HG03103 (cell line): Measurements from ENCODE around the gene MTERF4.
"Not testable (repeated sequence)": the region's sequence is repeated elsewhere in the genome, so short reads cannot be mapped to it uniquely, and the experiment has no call there.

Experiments
- ATAC-seq: cut with Tn5 transposase; IDR thresholded peaks from one replicate; pipeline ENCODE4 v1.9.1; 2021; ENCODE audit warnings: low read depth; ENCODE audit not compliant: unreplicated experiment

Gene MTERF4

DNA sequence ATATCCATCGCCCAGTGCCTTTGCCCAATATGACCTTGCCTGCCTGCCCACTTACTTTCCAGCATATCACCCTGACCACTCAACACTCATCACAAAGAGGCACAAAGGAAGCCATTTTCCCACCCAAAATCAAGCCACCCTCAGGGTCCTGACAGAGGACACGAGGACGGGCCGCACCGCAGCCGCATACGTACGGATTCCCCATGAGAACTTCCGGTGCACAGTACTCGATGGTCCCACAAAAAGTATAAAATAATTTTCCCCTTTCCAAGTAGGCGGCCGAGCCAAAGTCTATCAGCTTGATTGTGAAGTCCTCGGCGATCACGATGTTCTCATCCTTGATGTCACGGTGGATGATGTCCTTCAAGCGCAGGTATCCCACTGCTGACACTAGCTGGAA is 10.0 kb upstream of the MTERF4 start:
- ATAC-seq: no peak

GRCh38 chr2:241111440-241111805 is 9.3 kb upstream of the MTERF4 start:
- no peak for ATAC-seq

DNA sequence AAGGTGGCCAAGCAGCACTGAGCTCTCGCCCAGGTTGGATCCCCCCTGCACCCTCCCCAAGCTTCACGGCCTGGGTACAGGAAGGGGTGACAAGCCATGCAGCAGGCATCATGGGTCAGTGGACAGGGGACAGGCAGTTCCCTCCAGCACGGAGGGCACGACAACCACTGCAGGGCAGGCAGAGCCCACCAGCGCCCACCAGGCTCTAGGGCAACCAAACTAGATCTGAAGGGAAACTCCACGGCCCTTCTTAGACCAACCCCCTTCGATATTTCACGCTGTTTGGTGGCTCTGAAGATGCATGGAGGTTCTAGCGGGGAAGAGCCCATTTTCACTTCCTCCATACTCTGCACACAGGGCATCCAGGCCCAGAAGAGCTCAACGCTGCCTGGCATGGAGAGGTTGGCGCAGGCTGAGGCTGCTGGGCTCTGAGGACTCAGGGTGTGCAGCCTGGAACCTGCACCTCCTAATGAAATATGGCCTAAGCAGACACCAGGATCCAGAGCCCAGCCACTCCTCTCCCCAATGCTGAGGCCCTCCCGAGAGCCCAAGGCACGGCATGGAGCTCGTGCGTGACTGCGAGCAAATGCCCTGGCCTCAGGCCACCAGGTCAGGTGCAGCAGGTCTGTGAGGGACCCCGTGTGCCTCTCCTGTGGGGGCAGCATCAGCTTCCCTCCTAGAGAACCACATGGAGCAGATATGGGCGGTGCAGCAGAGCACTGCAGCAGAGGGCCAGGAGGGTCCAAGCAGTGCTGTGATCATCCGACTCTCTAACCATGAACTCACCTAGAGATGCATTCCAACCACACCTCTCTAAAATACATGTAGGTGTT is 8.7 kb upstream of the MTERF4 start:
- ATAC-seq: no peak

- no peak for ATAC-seq
These were observed 8.1 kb upstream of the MTERF4 start for GRCh38 chr2:241110089-241110606.

DNA sequence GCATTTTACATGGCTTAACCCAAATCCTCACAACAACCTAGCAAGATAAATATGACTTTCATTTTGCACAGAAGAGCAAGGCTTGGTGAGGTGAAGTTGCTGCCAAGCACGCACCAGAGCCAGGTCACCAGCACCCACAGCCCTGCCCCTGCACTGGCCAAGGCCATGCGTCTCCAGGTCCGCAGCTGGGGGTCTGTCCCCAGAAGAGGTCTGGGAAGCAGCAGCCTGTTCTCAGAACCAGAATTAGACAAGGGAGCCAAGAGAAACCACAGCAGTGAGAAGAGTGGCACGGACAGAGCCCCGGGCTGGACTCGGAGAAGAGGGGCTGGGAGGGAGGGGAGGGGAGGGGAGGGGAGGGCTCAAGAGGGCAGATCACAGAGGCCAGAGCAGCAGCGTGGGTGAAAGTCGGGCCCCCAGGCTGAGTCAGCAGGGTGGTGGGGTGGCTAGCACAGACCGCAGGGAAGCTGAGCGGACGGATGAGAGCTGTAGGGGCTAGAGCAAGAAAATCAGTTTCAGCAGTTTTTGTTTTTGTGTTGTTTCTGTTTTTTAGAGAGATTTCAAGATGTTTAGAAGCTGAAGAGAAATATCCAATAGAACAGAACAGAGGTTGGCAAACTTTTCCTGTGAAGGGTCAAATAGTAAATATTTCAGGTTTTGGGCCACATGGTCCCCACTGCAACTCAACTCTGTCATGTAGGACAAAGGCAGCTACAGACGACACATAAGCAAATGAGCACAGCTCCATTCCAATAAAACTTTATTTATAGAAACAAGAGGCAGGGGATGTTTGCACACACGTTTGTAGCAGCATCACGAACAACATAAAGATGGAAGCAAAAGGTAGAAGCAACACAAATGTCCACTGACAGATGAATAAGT is 7.4 kb upstream of the MTERF4 start:
- no peak for ATAC-seq

GRCh38 chr2:241108271-241109209 is 6.5 kb upstream of the MTERF4 start:
- ATAC-seq: no peak

GRCh38 chr2:241107031-241107783 is 5.1 kb upstream of the MTERF4 start:
- ATAC-seq: no peak

DNA sequence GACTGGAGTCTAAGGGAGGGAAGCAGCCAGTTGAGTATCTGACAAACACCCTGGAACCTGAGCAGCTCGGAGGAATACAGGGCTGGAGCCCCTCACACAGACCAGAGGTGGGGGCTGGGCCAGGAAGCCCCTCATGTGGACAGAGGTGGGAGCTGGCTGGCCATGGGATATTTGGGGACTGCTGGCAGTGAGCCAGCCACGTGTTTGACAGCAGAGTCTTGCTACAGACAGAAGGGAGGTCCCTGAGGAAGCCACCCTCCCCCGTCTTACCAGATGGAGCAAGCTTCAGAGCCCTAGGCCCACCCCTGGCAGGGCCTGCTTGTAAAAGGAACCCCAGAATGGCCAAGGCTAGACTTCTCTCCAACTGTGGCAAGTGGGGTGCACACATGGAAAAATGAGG is 3.6 kb upstream of the MTERF4 start:
- ATAC-seq: no peak

DNA sequence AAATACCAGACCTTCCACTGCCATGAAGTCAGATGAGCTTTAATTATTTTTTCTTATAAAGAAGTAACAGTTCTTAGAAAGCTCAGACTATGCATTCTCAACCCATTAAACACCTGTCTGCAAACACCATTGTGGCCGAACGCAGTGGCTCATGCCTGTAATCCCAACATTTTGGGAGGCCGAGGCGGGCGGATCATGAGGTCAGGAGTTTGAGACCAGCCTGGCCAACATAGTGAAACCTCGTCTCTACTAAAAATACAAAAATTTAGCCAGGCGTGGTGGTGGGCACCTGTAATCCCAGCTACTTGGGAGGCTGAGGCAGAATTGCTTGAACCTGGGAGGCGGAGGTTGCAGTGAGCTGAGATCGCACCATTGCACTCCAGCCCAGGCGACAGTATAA is 2.5 kb upstream of the MTERF4 start:
- not testable (repeated sequence) for ATAC-seq

GRCh38 chr2:241103176-241103595 is 1.1 kb upstream of the MTERF4 start:
- no peak for ATAC-seq

DNA sequence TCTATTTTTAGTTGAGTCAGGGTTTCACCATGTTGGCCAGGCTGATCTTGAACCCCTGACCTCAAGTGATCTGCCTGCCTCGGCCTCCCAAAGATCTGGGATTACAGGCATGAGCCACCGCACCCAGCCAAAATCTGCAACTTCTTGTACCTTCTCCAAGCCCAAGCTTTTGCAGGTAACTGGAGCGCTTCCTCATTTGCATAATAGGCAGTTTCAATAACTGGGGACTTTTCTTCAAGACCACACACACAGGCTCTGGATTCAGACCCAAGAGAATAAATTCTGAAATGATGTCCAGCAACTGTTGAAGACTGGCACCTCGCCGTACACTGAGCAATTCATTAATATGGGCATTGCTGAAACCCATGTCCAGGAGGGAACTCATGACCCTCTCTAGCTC is 2.8 kb downstream of the MTERF4 start:
- ATAC-seq: no peak

DNA sequence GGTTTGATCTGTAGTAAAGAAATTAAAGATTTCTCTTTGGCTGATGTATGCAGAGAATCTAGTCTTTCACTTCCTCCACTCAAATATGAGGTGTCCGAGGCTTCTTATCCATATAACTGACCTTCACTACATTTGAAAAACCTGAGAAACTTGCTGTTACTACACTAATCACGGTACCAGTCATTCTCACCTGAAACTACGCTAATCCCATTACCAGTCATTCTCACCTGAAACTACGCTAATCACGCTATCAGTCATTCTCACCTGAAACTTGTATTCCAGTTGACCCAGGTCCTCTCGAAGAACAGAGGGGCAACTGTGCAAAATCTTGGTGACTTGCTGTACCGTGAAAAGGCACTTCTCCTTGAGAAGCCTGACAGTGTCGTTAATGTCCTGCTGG is 5.1 kb downstream of the MTERF4 start:
- ATAC-seq: peak; percentile 53

DNA sequence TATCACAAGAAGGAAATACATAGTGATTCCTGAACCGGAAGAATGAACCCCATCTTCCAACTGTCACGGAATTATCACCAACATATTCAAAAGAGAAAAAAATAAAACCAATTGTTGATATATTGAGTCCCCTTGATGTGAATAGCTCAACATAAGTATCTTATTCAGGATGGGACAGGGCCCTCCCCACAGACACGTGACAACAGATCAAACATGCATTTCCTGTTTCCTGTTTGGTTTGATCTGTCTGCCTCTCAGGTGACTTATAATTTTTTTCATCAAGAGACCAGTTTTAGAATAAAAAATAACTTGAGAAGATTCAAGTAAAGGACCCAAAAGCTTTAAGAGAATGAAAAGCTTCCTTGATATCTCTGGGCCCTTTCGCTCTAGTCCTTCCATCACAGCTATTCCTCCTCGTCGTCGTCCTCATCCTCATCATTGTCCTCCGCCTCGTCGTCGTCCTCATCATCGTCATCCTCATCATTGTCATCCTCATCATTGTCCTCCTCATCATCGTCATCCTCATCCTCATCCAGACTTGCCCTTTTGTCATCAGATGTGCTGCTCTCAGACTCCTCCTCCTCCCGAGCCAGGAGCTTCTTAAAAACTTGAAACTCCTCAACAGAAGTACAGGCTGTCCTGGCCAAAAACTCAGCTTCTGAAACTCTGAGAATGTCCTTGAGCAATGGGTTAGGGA is 6.3 kb downstream of the MTERF4 start:
- no peak for ATAC-seq

DNA sequence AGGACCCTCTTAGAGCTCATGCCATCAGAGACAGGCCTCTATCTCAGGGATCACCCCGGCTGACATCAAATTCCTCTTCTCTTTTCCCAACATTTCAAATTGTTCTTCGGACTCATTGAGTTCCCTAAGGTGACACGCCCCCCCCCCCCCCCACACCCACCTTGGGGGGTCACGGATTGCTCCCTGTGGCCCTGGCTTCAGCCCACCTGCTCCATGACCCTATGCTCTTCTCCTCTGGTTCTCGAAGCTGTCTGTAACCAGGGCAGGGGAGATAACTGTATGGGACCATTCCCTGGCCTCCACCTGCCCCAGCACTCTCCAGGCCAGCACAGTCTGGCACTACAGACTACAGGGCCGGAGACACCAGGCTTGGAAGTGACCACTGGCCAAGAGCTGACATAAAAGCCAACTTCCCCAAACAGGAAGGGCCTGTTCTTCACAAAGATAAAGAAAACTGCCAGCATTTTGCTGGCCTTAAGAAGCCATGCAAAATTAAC is 7.1 kb downstream of the MTERF4 start:
- ATAC-seq: no peak

DNA sequence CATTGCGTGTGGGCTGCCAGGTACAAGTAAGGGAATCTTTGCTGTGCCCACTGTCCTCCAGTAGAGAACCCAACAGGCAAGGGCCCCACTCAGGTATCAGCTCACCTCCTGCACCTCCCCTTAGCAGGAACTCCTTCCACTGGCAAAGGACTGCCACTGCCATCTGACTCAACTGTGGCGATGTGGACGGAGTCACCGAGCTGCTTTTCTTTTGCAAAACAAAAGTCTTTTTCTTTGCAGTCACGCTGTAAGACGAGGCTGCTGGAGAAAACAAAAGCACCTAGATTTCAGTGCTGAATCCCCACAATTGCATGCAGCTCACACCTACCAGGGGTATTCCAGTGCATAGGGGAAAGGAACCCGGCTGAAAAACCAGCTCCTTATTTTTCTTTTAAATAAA is 7.9 kb downstream of the MTERF4 start:
- no peak for ATAC-seq

- ATAC-seq: not testable (repeated sequence)
These were observed 8.8 kb downstream of the MTERF4 start for GRCh38 chr2:241093133-241093781.

DNA sequence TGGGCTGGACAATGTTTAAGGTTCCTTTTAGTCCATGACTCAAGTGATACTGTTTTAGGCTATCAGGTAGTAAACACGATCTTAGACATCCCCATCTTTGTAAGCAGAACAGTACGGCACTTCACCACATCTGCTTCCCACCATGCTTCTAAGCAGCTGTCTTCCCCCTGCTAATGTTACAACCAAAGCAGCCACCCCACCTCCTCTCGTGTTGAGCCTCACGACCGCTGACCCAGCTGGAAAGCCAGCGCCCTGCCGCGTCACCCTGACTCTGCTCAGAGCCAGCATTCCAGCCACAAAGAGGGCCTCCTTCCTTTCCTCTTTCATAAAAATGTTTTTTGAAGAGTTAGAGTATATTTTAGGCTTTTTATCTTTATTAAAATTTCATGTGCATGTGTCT is 9.4 kb downstream of the MTERF4 start:
- no peak for ATAC-seq

DNA sequence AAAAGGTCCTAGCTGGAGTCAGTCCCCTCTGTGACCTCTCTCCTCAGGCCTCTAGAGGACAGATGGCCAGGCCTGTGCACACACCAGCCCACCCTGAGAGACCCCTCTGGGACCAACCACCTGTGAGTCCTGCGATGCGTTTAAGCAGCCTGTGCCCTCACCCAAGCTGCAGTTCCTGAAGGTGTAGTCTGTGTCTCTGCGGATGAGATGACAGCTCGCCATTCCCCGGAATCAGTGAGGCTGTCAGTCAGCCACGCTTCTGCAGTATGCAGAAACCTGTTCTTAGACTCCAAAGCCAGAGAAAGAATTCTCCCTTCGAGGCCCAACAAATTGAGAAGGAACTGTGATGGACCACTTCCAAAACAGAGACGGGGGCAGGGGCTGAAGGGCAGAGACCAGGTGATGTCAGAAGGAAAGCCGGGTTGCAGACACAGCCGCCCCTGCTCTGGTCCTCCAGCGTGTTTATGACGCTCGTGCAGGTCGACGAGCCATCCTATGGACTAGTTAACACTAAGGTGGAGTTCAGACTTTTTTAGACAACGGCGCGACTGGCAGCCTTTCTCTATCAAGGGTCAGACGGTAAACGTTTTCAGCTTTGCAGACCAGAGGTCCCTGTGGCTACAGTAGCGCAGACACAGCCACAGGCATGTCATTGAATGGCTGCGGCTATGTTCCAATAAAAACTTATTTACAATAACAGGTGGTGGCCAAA is 10.2 kb downstream of the MTERF4 start:
- no peak for ATAC-seq
